ENCODE results near the gene OR2T10.
"Not testable (repeated sequence)": the region's sequence is repeated elsewhere in the genome, so short reads cannot be mapped to it uniquely, and the experiment has no call there.

Gene OR2T10

GRCh38 chr1:248593226-248593625 is 4.3 kb downstream of the OR2T10 start:
- no peak for DNase-seq (ENCODE audit: low spot score)

GRCh38 chr1:248592655-248593054 is 4.8 kb downstream of the OR2T10 start:
- DNase-seq (ENCODE audit: low spot score) = no peak

DNA sequence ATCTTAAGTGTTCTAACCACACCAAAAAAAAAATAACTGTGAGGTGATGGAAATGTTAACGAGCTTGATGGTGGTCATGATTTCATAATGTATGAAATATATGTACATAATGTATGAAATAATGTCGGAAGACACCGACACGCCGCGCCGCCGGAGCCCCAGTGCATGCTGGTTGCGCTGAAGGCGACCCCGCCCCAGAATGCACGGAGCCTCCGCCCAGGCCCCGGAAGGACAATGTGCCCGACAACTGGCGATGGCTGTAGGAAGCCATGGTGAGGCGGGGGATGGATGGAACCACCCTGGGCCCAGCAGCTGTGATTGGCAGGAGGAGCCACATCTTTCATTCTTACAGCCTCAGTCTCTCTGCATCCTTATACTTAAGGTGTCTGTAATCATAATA is 7.4 kb downstream of the OR2T10 start:
- no peak for DNase-seq (ENCODE audit: low spot score)

- DNase-seq (ENCODE audit: low spot score) = no peak
Observed at GRCh38 chr1:248589334-248589733, 8.2 kb downstream of the OR2T10 start.

- no peak for DNase-seq (ENCODE audit: low spot score)
Observed at GRCh38 chr1:248585266-248585665, 12.2 kb downstream of the OR2T10 start.

DNA sequence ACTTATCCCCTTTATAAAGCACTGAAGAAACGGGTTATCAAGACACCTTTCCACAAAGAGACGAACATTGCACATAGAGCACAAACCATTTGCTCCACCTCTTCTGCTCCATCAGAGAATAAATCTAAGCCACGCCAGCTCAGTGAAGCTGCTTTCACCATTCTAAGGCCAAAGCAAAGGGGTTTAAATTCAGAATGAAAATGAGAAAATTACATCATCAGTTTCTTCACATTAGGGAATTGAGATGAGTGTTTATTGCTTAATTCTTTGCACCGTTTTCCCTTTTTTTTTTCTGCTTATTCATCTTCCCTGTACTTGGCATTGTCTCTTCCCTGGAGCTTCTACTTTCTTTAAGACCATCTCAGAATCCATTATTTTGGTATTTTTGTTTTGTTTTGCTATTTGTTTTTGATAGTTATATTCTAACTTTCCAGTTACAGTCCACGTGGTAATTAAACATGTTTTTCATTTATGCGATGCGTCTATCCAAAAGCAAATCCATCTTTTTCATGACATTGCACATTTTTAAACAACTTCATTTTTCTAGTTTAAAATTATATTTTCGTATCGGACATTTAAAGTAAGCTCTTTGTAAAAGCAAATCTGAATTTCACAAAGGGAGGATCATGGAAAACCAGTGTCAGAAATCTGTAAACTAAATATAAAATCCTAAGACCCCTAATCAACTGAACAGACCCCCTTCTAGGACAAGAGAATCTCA is 21.1 kb downstream of the OR2T10 start:
- no peak for DNase-seq (ENCODE audit: low spot score)

GRCh38 chr1:248574657-248575056 is 22.8 kb downstream of the OR2T10 start, which contains the start of gene OR2T34:
OR2T34 (minus strand) TSS chr1:248574757; CDS start chr1:248574757, 0 bp downstream.
- DNase-seq (ENCODE audit: low spot score) = not testable (repeated sequence)

GRCh38 chr1:248573856-248574255 is 23.6 kb downstream of the OR2T10 start:
- not testable (repeated sequence) for DNase-seq (ENCODE audit: low spot score)

- not testable (repeated sequence) for DNase-seq (ENCODE audit: low spot score)
Observed at GRCh38 chr1:248572049-248572448, 25.5 kb downstream of the OR2T10 start.

DNA sequence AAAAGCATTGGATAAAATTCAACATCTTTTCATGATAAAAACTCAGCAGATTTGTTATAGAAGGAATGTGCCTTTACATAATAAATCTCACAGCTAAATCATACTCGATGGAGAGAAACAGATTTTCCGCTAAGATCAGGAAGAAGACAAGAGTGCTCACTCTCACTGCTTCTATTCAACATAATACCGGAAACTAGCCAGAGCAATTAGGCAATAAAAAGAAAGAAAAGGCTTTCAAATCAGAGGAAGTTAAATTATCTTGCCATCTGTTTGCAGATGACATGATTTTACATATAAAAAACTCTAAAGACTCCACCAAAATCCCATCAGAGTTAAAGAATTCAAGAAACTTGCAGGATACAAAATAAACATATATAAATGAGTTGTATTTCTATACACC is 26.7 kb downstream of the OR2T10 start:
- not testable (repeated sequence) for DNase-seq (ENCODE audit: low spot score)

DNA sequence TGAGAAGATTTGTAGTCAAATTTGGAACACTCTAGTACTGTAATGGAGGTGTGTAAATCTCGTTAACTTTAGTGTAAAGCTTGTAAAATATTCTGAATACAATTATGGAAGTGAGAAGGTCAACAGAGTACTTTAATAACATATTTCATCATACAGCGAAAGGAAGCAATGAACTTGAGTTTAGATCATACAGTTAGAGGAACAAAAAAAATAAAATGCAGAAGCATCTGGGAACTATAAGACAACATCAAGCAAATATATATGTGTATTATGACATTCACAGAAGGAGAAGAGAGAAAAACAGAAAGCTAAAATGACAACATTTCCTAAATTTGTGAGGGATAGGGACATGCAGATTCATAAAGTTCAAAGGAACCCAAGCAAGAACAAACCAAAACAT is 28.5 kb downstream of the OR2T10 start:
- not testable (repeated sequence) for DNase-seq (ENCODE audit: low spot score)

- DNase-seq (ENCODE audit: low spot score) = not testable (repeated sequence)
Observed at GRCh38 chr1:248565530-248566373, 31.7 kb downstream of the OR2T10 start.

DNA sequence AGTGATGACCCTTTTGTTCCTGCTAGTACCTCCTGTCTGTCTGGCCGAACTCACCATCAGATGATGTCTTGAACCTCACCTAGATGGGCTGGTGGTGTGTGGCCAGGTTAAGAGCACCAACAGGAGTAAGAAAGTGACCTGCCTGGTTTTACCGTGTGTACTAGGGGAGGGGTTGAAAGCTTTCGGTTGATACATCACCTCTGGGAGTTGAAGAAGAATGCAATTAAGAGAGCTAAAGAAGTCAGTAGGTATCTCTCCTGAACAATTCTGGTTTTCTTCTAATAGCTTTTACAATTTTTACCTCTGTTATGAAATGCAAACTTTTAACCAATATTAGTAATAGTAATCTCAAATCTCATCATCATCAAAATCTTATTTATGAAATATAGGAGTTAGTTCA is 34.8 kb downstream of the OR2T10 start, which contains the start of gene OR2T29:
Gene OR2T29, minus strand, starts transcription at position 101 of the 400 bp plus-strand sequence. CDS start 3,281 bp downstream, outside the sequence.
- not testable (repeated sequence) for DNase-seq (ENCODE audit: low spot score)

DNA sequence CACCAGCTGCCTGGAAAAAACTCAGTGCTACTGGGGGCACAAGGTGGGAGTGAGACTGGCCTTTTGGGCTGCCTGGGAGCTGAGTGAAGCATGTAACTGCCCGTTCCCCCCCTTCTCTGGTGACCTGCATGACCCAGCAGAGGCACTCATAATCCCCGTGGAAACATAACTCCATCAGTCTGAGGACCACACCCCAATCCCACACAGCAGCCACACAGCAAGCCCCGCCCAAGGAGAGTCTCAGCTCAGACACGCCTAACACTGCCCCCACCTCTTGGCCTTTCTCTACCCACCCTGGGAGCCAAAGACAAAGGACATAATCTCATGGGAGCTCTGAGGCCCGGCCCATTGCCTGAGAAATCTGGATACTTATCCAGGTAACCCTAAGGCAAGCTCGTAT is 46.5 kb downstream of the OR2T10 start:
- not testable (repeated sequence) for DNase-seq (ENCODE audit: low spot score)

GRCh38 chr1:248547383-248547782 is 50.1 kb downstream of the OR2T10 start:
- DNase-seq (ENCODE audit: low spot score) = not testable (repeated sequence)
